ENCODE measurements around the gene SHTN1. TPM values are rescaled to one million over a fixed set of nuclear protein-coding genes. Genes with fewer than 3 reads are reported as not detected.

SHTN1 gene
- total RNA-seq, 1 donor from 2014 or later, result 50.5 TPM

DNA sequence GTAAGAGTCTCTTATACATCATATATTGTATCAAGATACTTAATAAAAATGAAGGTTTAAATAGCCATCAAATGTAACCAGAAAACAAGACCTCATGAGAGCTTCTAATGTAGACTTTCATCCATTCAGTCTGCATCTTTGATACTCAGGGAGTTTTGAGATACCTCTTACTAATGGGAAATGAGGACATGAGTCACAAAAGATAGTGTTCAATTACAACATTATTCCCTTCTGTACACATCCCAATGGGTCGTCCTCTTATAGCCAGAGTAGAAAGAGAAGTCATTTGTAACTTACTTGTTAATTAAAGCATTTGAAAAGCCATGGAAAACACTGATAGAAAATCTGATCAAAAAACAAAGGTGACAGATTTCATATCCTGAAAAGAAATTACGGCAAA lies 19.4 kb downstream of the SHTN1 start:
- FAIRE-seq, result no peak

GRCh38 chr10:116984202-116984990 lies 20.6 kb downstream of the SHTN1 start:
- no peak for FAIRE-seq
- no peak for DNase-seq (ENCODE audit: low spot score in 2 of 2)

More for the DNA sequence above, 19.4 kb downstream of the SHTN1 start:
- DNase-seq (ENCODE audit: low spot score in 2 of 2), result no peak

DNA sequence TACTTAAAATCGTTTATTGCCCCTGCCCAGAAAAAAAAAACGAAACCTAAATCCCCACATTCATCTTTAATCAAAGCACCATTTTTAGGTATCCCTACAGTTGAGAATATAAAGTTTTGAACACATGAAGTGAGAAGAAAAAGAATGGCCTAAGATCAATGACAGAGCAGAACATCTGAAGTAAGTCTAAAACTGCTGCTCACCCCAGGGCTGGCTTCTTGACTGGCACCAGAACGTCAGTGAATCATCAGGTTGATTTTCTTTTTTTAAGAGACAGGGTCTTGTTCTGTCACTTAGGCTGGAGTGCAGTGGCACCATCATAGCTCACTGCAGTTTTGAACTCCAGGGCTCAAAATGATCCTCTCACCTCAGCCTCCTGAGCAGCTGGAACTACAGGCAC lies 24.9 kb downstream of the SHTN1 start:
- no peak for DNase-seq (ENCODE audit: low spot score in 2 of 2)

DNA sequence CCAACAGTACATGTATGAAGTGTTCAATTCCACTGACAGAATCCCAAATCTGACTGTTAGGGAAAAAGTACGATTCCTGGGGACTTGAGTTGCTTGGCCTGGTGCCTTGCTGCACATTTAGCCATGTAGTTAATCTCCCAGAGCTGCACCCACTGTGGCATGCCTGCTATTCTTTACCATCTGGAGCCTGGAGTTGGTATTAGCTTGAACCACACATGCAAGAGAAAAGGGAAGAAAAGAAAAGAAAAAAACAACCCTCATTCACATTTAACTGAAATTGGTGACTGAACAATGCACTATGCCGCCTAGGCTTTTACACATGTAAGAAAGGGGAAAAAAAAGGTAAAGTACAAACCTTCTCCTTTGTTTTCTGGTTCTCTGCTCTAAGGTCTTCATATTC lies 26.1 kb downstream of the SHTN1 start:
- DNase-seq (ENCODE audit: low spot score in 2 of 2), result no peak
- no peak for FAIRE-seq

More for the DNA sequence above, 24.9 kb downstream of the SHTN1 start:
- FAIRE-seq, result no peak

- no peak for DNase-seq (ENCODE audit: low spot score in 2 of 2)
- no peak for FAIRE-seq
Observed at GRCh38 chr10:116974456-116975005, 30.5 kb downstream of the SHTN1 start.

GRCh38 chr10:116973946-116974455 lies 31.0 kb downstream of the SHTN1 start:
- DNase-seq (ENCODE audit: low spot score in 2 of 2), result no peak
- FAIRE-seq, result no peak

- DNase-seq (ENCODE audit: low spot score in 2 of 2), result no peak
- FAIRE-seq, result peak; percentile 91
Observed at GRCh38 chr10:116973371-116973905, 31.5 kb downstream of the SHTN1 start.

DNA sequence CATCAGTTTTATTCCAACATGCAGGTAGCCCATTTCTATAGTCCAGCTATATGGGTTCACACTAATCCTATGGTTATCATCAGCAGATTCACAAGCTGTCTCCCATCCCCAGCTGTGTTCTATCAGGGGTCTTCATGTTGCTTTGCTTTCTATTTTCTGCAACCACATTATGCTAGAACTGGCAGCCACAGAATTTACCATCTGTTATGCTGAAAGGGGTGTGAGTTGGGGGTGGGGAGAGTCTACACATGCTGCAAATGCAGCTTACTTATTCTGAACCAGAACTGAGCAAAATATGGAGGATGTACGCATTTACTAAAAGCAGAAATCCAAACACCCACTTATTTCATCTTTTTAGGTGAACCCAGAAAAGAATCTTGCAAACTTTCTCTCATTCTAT lies 32.9 kb downstream of the SHTN1 start:
- DNase-seq (ENCODE audit: low spot score in 2 of 2), result no peak

GRCh38 chr10:116970050-116970449 lies 34.9 kb downstream of the SHTN1 start:
- no peak for FAIRE-seq
- DNase-seq (ENCODE audit: low spot score in 2 of 2), result no peak

More for the DNA sequence above, 32.9 kb downstream of the SHTN1 start:
- FAIRE-seq, result no peak

DNA sequence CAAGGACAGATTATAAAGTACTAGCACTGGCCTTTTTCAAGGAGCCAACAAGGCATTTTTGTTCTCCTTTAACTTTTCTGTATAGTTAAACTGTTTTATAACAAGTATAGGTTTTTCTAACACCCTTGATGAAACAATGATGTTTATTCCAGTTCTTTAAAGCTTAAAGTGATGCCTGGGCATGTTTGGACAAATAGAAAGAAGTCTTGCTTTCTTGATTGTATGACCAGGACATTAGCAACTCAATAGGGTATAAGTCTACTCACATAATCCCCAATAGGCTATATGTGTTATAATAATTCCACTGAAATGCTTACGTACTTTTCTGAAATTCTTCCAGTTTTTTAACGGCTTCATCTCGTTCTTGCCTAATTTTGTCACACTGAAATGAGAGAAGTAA lies 36.7 kb downstream of the SHTN1 start:
- no peak for FAIRE-seq
- DNase-seq (ENCODE audit: low spot score in 2 of 2), result no peak

DNA sequence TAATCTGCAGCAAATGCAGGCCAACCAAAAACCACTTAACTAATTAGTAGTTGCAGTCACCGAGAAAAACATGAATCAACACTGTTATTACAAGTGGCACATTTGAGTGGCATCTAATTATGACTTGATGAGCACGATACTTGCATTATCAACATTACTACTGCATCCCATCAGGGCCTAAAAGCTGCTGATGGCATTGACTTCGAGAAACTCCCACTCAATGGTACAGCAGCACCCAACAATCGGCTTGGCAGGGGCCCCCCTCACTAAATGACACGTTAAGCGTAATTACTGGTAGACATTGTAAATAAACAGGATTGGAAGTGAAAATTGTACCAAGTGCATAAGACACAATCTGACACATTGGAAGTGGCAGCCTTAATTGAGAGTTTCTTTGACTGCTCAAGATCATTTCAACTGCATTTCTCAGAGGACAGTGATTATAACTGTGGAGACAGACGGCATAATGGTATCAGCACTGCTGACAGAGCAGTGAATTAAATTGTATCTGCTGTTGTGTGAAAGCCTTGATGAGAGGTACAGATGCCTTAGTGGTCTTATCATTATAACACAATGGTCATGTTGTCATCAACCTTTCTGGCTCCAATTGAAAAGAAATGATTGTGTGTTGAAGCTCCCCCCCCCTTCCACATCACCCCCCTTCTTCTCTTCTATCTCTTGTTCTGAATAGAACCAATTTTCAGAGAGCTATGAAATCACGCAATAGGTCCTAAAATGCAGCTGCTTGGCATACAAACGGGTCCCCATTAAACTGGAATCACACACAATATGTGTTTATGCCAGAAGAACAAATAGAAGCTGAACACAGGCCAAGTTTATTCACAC lies 43.4 kb downstream of the SHTN1 start:
- peak; percentile 98 for FAIRE-seq

DNA sequence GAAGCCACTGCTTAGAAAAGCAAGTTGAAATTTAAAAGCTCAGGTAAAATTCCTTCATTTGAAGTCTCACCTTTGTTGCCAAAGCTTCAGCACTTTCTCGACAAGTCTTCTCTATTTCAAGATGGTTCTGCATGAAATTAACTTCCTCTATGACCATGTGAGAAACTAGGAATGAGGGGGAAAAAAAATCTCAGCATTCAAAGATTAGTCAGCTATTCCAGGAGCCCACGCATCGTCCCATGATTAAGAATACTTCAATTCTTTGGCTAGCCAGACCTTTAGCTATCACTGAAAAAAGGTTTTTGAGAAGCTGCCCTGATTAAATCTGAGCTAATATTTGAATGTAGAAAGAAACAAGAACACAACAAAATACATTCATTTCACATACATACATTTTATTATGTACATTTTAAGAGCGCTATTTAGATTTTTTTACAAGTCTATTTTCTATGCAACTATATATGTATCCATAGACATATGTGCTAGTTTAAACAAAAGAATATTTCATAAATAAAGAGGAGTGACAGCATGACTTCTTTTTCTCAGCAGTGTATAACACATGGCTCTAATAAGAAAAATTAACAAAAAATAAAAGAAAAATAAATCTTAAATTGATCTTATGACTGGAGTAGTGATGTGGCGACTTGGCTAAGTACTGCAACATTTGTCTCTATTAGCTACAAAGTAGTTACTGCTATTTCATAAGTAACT lies 44.8 kb downstream of the SHTN1 start:
- FAIRE-seq (peak; percentile 81), DNase-seq (ENCODE audit: low spot score in 2 of 2) (no peak)

More for the DNA sequence above, 43.4 kb downstream of the SHTN1 start:
- peak in 1 of 2 donors; percentile 15 for DNase-seq (ENCODE audit: low spot score in 2 of 2)

DNA sequence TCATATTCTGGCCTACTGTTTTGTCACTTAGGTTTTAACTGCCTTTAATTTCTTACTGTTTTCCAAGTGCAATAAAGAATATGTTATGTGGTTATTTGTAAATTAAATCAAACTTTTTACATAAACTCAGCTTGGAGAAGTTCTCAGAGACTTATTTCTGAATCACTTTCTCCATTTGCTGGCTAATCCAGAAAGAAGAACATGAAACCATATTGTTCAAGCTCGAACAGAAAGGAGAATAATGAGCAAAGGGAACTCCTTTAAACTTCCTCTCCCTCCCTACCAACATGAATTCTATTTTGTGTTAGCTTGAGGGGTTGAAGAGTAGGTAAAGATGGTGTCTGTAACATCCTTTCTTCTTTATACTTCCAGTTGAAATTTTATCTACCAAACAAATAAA lies 52.3 kb downstream of the SHTN1 start:
- no peak for DNase-seq (ENCODE audit: low spot score in 2 of 2)
- no peak for FAIRE-seq

- no peak for FAIRE-seq
- DNase-seq (ENCODE audit: low spot score in 2 of 2), result no peak
Observed at GRCh38 chr10:116948530-116948870, 56.5 kb downstream of the SHTN1 start.

- no peak for FAIRE-seq
Observed at GRCh38 chr10:116947841-116948529, 57.0 kb downstream of the SHTN1 start.

DNA sequence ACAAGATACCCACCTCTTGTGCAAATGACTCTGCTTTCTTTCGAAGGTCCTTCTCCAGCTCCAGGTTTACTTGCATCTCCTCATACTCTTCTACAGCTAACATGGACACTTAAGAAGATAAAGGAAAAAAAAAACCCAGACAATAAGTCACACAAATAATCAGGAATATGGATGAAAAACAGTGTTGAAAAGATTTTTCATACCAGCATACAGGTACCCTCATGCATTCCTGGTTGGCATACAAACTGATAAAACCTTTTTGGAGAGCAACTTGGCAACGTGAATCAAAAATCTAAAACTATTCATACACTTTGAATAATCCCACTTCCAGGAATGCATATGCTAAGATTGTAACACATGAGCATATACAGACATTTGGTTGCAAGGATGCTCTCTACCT lies 60.1 kb downstream of the SHTN1 start:
- no peak for FAIRE-seq
- no peak for DNase-seq (ENCODE audit: low spot score in 2 of 2)

More at GRCh38 chr10:116947841-116948529, 57.0 kb downstream of the SHTN1 start:
- no peak for DNase-seq (ENCODE audit: low spot score in 2 of 2)

DNA sequence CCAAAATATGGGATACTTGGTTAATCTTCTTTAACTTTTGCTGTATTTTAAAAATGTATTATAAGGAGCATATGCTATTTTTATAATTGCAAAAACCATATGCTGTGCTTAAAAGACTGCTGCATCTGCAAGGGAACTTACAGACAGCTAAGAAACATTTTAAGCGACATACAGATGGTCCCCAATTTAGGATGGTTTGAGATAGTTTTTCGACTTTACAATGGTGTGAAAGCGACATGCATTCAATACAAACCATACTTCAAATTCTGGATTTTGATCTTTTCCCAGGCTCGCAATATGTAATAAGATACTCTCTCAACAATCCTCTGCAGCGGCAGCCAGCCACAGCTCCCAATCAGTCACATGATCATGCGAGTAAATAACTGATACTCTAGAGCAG lies 73.2 kb downstream of the SHTN1 start:
- no peak for DNase-seq (ENCODE audit: low spot score in 2 of 2)
- FAIRE-seq, result no peak

GRCh38 chr10:116926426-116926825 lies 78.6 kb downstream of the SHTN1 start:
- DNase-seq (ENCODE audit: low spot score in 2 of 2) (no peak), FAIRE-seq (no peak)

DNA sequence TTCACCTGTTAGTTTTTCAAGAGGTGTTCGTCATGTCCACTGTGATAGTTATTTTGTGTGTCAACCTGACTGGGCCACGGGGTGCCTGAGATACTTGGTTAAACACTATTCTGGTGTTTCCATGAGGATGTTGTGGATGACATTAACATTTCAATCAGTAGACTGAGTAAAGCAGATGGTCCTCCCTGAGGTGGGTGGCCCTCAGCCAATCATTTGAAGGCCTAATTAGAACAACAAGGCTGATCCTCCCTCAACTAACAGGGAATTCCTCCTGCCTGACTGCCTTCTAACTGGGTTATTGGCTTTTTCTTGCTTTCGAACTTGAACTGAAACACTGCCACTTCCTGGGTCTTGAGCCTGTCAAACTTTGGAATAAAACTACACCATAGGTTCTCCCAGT lies 79.9 kb downstream of the SHTN1 start:
- no peak for FAIRE-seq
- no peak for DNase-seq (ENCODE audit: low spot score in 2 of 2)

GRCh38 chr10:116919706-116920105 lies 85.3 kb downstream of the SHTN1 start:
- DNase-seq (ENCODE audit: low spot score in 2 of 2) (no peak), FAIRE-seq (no peak)
